IMR-90 (cell line): ENCODE results near the gene NDNF. TPM values are rescaled to one million over a fixed set of nuclear protein-coding genes. Genes with fewer than 3 reads are reported as not detected.

Experiments
- ATAC-seq: fragments of 200-7000 bp; cut with Tn5 transposase; 2 replicates; pipeline ENCODE4 v1.9.1; 2020; ENCODE audit warnings: low read depth, mild to moderate bottlenecking, moderate library complexity
- BruUV-seq: library from RNA; stranded (reverse); fragments of 400-500 nt; replicated peaks from 2 replicates; lab custom pipeline; 2021; lab: Mats Ljungman, UMichigan
- CTCF ChIA-PET: fragments of 300-600 bp; formaldehyde crosslinking; extraction: SDS; loops from one replicate; lab custom pipeline; 2021; ENCODE audit warnings: antibody characterized with exemption; lab: Yijun Ruan, JAX
- POLR2A ChIA-PET: fragments of 300-600 bp; sonication (Branson Sonifier 250); formaldehyde crosslinking; loops from one replicate; lab custom pipeline; 2022; ENCODE audit warnings: antibody characterized with exemption; ENCODE audit not compliant: unreplicated experiment; lab: Charles Lee
- DNase-seq: peaks from one replicate; pipeline ENCODE4 v3.0.0; 2013
- H2AFZ ChIP-seq: replicated peaks from 2 replicates; pipeline ENCODE3; 2013; ENCODE audit warnings: low read length, mild to moderate bottlenecking; ENCODE audit not compliant: poor library complexity
- H2AK5ac ChIP-seq: 2 replicates; pipeline ENCODE4 v1.6.1; 2013; ENCODE audit warnings: low read depth, low read length, inconsistent platforms
- H2AK9ac ChIP-seq: replicated peaks from 2 replicates; pipeline ENCODE3; 2013; ENCODE audit warnings: mild to moderate bottlenecking, low read depth, low read length, moderate library complexity; ENCODE audit not compliant: poor library complexity
- H2BK120ac ChIP-seq: 2 replicates; pipeline ENCODE4 v1.6.1; 2013; ENCODE audit warnings: low read depth, low read length, inconsistent platforms
- H2BK15ac ChIP-seq: 3 replicates; pipeline ENCODE4 v1.6.1; 2013; ENCODE audit warnings: low read depth, low read length, inconsistent platforms
- H2BK20ac ChIP-seq: 2 replicates; pipeline ENCODE4 v1.6.1; 2013; ENCODE audit warnings: low read depth, mild to moderate bottlenecking, inconsistent platforms, low read length, moderate library complexity
- H2BK5ac ChIP-seq: 2 replicates; pipeline ENCODE4 v1.6.1; 2013; ENCODE audit warnings: mild to moderate bottlenecking, low read depth, low read length, inconsistent platforms; ENCODE audit not compliant: poor library complexity, severe bottlenecking
- H3K14ac ChIP-seq: replicated peaks from 2 replicates; pipeline ENCODE4 v1.6.1; 2013; ENCODE audit warnings: low read depth, low read length, inconsistent platforms
- H3K18ac ChIP-seq: 2 replicates; pipeline ENCODE4 v1.6.1; 2013; ENCODE audit warnings: low read depth, low read length, control low read depth
- H3K23ac ChIP-seq: 2 replicates; pipeline ENCODE4 v1.6.1; 2013; ENCODE audit warnings: low read depth, low read length, inconsistent platforms
- H3K27ac ChIP-seq: 2 replicates; pipeline ENCODE4 v1.5.1; 2013; ENCODE audit warnings: mild to moderate bottlenecking, control low read depth, low read length; ENCODE audit not compliant: insufficient read depth
- H3K27me3 ChIP-seq: 2 replicates; pipeline ENCODE4 v1.6.1; 2013; ENCODE audit warnings: low read length; ENCODE audit not compliant: control insufficient read depth, insufficient read depth
- H3K36me3 ChIP-seq: 2 replicates; pipeline ENCODE4 v1.6.1; 2013; ENCODE audit warnings: low read length, mixed read lengths; ENCODE audit not compliant: control insufficient read depth, insufficient read depth
- H3K4ac ChIP-seq: 2 replicates; pipeline ENCODE4 v1.6.1; 2013; ENCODE audit warnings: low read depth, low read length, inconsistent platforms
- H3K4me1 ChIP-seq: 2 replicates; pipeline ENCODE4 v1.6.1; 2013; ENCODE audit warnings: low read length, mixed read lengths; ENCODE audit not compliant: control insufficient read depth, insufficient read depth
- H3K4me2 ChIP-seq: 2 replicates; pipeline ENCODE4 v1.6.1; 2013; ENCODE audit warnings: low read depth, mild to moderate bottlenecking, control low read depth, low read length, moderate library complexity
- H3K4me3 ChIP-seq: 2 replicates; pipeline ENCODE4 v1.5.1; 2013; ENCODE audit warnings: low read depth, mild to moderate bottlenecking, control low read depth, low read length, moderate library complexity; ENCODE audit not compliant: insufficient read depth
- H3K56ac ChIP-seq: 2 replicates; pipeline ENCODE4 v1.6.1; 2013; ENCODE audit warnings: low read length, inconsistent platforms; ENCODE audit not compliant: insufficient read depth; ENCODE audit errors: extremely low read depth
- H3K79me1 ChIP-seq, 2 experiments: 2 replicates each; pipeline ENCODE4 v1.6.1; 2013; ENCODE audit warnings: low read length in 2 of 2, inconsistent platforms in 1 of 2, low read depth in 1 of 2
- H3K9ac ChIP-seq: 2 replicates; pipeline ENCODE4 v1.6.1; 2013; ENCODE audit warnings: low read depth, low read length, control low read depth
- H3K9me1 ChIP-seq: 2 replicates; pipeline ENCODE4 v1.6.1; 2013; ENCODE audit warnings: low read length, inconsistent platforms; ENCODE audit not compliant: insufficient read depth
- H3K9me3 ChIP-seq: 2 replicates; pipeline ENCODE4 v1.6.1; 2013; ENCODE audit warnings: low read length; ENCODE audit not compliant: control insufficient read depth, insufficient read depth
- H4K20me1 ChIP-seq: 2 replicates; pipeline ENCODE4 v1.6.1; 2013; ENCODE audit warnings: low read length, inconsistent platforms; ENCODE audit not compliant: insufficient read depth
- H4K5ac ChIP-seq: 2 replicates; pipeline ENCODE4 v1.6.1; 2013; ENCODE audit warnings: mild to moderate bottlenecking, low read depth, low read length, control low read depth
- H4K8ac ChIP-seq, 2 experiments: 2 replicates each; pipeline ENCODE4 v1.6.1; 2013; ENCODE audit warnings: low read depth in 2 of 2, low read length in 2 of 2, control low read depth in 1 of 2, inconsistent platforms in 1 of 2
- H4K91ac ChIP-seq: 2 replicates; pipeline ENCODE4 v1.6.1; 2013; ENCODE audit warnings: low read depth, low read length, inconsistent platforms; ENCODE audit not compliant: insufficient read depth
- CTCF ChIP-seq: conservative IDR thresholded peaks from 2 replicates; pipeline ENCODE4 v1.5.1; 2012; ENCODE audit warnings: mild to moderate bottlenecking, low read depth, low read length, improper control_type of control experiment
- SMC3 ChIP-seq: fragments of 150-350 bp; IDR thresholded peaks from 2 replicates; pipeline ENCODE4 v1.6.1; 2016; ENCODE audit warnings: low read depth, mild to moderate bottlenecking, antibody characterized with exemption, low read length, moderate library complexity
- WGBS, 2 experiments: methylation state at CpG; one replicate each; pipeline versions ENCODE4 v1.1.5 to v1.1.7; 2013; ENCODE audit warnings: missing lambda C conversion rate in 2 of 2; ENCODE audit not compliant: insufficient read length in 1 of 2; ENCODE audit errors: extremely low coverage in 2 of 2; 5-methylcytosine and 5-hydroxymethylcytosine counted together
- dilution Hi-C: fragments of 300-500 bp; cut with HindIII; formaldehyde crosslinking; loops from one replicate; pipeline ENCODE4 v1.14.3; 2018; ENCODE audit warnings: low sequenced_read_pairs; ENCODE audit not compliant: unreplicated experiment
- in situ Hi-C: fragments of 300-500 bp; cut with MboI; formaldehyde crosslinking; loops from 3 replicates; pipeline ENCODE4 v1.14.3; 2019; ENCODE audit warnings: low sequenced_read_pairs, inconsistent platforms, mixed read lengths
- intact Hi-C: fragments of 100-400 bp; cut with micrococcal nuclease; formaldehyde crosslinking; loops from 2 replicates; pipeline ENCODE4 v1.10.0; 2022
- polyA plus RNA-seq, 3 experiments: library from polyadenylated mRNA; depleted of rRNA; stranded (reverse); fragments of >200 nt; gene quantifications; 2 replicates each; pipeline ENCODE4 v1.2.3, GENCODE V29; 2012; ENCODE audit warnings: low replicate concordance in 1 of 3
- total RNA-seq: library from RNA; depleted of rRNA; stranded (reverse); fragments of >200 nt; gene quantifications from 2 replicates; pipeline ENCODE4 v1.2.3, GENCODE V29; 2012

NDNF gene
- total and polyA plus RNA-seq, 2 of the 4 experiments (the other 2 are of a cell fraction) = under 0.01 TPM; not detected in 1

DNA sequence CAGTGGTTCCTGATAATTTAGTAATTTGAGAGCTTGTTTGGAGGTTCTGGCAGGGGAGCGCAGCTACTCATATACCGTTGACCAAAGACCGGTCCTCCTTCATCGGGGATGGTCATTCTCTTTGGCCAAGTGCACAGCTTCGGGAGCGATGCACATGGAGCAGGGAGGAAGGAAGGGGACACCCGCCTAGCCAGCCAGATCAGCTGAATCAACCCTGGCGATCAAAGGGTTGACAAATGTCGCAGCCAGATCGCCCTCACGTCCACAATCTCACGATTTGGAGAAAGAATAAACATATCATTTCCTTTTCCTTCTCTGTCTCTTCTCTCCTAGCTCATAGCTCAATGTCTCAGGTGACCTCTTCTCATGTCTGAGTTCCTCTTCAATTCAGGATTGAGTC, 11.1 kb downstream of the NDNF start:
- H3K23ac ChIP-seq = no peak overlapping the region
- in situ Hi-C loops = no loop called here

More for the DNA sequence above, 11.1 kb downstream of the NDNF start:
- no peak overlapping the region for H3K9ac ChIP-seq
- H3K56ac ChIP-seq = no peak overlapping the region
- no peaks in the 10 kb centered on the region for H3K36me3 ChIP-seq
- H3K4me1 ChIP-seq = no peaks in the 10 kb centered on the region
- no peak overlapping the region for H4K5ac ChIP-seq
- H2AK5ac ChIP-seq = no peak overlapping the region
- ChIA-PET CTCF (no interaction called here), POLR2A (no interaction called here)
- no peak overlapping the region for H3K4me3 ChIP-seq
- H4K20me1 ChIP-seq = no peaks in the 10 kb centered on the region
- no peak overlapping the region for H2BK120ac ChIP-seq
- H3K27ac ChIP-seq = no peak overlapping the region
- no TSS peak for BruUV-seq
- H3K18ac ChIP-seq = no peak overlapping the region
- no peak overlapping the region for H3K14ac ChIP-seq
- 88% methylated on average over 3 of the region's 12 CpGs; no CpG with 5 or more reads in 1 of the 2 experiments for WGBS, 2 experiments
- no peak overlapping the region for H4K8ac ChIP-seq
- H2AK9ac ChIP-seq = no peak overlapping the region
- dilution Hi-C loops (no loop called here), intact Hi-C loops (no loop called here)
- no peak overlapping the region for H4K91ac ChIP-seq
- no peak overlapping the region for H2AFZ ChIP-seq
- H3K9me3 ChIP-seq = no peaks in the 10 kb centered on the region
- H3K27me3 ChIP-seq = peaks cover 8% of the 10 kb centered on the region
- H3K4me2 ChIP-seq = no peak overlapping the region
- no peak overlapping the region for H2BK15ac ChIP-seq
- TF ChIP-seq CTCF (no peak), SMC3 (no peak)
- no peak overlapping the region for H2BK5ac ChIP-seq
- H2BK20ac ChIP-seq = no peak overlapping the region
- ATAC-seq = no peak
- no peaks in the 10 kb centered on the region for H3K79me1 ChIP-seq
- H3K4ac ChIP-seq = no peak overlapping the region
- DNase-seq = no peak
- no peaks in the 10 kb centered on the region for H3K9me1 ChIP-seq
